Measurements from ENCODE around the gene NECTIN4. TPM values are rescaled to one million over a fixed set of nuclear protein-coding genes. Genes with fewer than 3 reads are reported as not detected.

Gene NECTIN4
- total RNA-seq, 1 donor from 2014 or later: not detected

- intact Hi-C loops (cut with micrococcal nuclease): loop anchor here (2.0 to 10.0 kb wide), 2 partner anchors 269 to 1189 kb away; partner anchors contain the start of gene TAGLN2
Observed at GRCh38 chr1:161113915-161114314, 24.6 kb upstream of the NECTIN4 start.

- intact Hi-C loops (cut with micrococcal nuclease): loop anchor here (10.0 kb wide), 1 partner anchor 1187 kb away; the partner anchor contains the start of gene TAGLN2
Observed at GRCh38 chr1:161111527-161111926, 22.2 kb upstream of the NECTIN4 start.

- intact Hi-C loops (cut with micrococcal nuclease): loop anchor here (10.0 kb wide), 1 partner anchor 1186 kb away; the partner anchor contains the start of gene TAGLN2
Observed at GRCh38 chr1:161111117-161111516, 21.8 kb upstream of the NECTIN4 start.

- intact Hi-C loops (cut with micrococcal nuclease): no loop called here
Observed at GRCh38 chr1:161106431-161106830, 17.1 kb upstream of the NECTIN4 start.

- intact Hi-C loops (cut with micrococcal nuclease): no loop called here
Observed at GRCh38 chr1:161100556-161100955, 11.2 kb upstream of the NECTIN4 start.

- intact Hi-C loops (cut with micrococcal nuclease): loop anchor here (5.0 kb wide), 1 partner anchor 262 kb away; no protein-coding TSS in a partner anchor
Observed at GRCh38 chr1:161099090-161099802, 9.9 kb upstream of the NECTIN4 start.

- intact Hi-C loops (cut with micrococcal nuclease): loop anchor here (1.0 to 5.0 kb wide), 2 partner anchors 20 to 261 kb away; partner anchors contain the start of genes NIT1 and PFDN2
Observed at GRCh38 chr1:161098210-161099068, 9.1 kb upstream of the NECTIN4 start, which contains the start of gene KLHDC9. TSS of gene KLHDC9 (plus strand) at chr1:161098361. CDS start at chr1:161098536, 175 bp downstream.

GRCh38 chr1:161096530-161096929 is 7.2 kb upstream of the NECTIN4 start:
- intact Hi-C loops (cut with micrococcal nuclease): loop anchor here (5.0 kb wide), 1 partner anchor 259 kb away; no protein-coding TSS in a partner anchor

GRCh38 chr1:161096015-161096414 is 6.7 kb upstream of the NECTIN4 start:
- intact Hi-C loops (cut with micrococcal nuclease): loop anchor here (5.0 kb wide), 1 partner anchor 259 kb away; no protein-coding TSS in a partner anchor

GRCh38 chr1:161095230-161095629 is 5.9 kb upstream of the NECTIN4 start:
- intact Hi-C loops (cut with micrococcal nuclease): loop anchor here (5.0 kb wide), 1 partner anchor 258 kb away; no protein-coding TSS in a partner anchor

GRCh38 chr1:161094481-161094880 is 5.1 kb upstream of the NECTIN4 start:
- intact Hi-C loops (cut with micrococcal nuclease): no loop called here

- intact Hi-C loops (cut with micrococcal nuclease): loop anchor here (1.0 kb wide), 1 partner anchor 24 kb away; no protein-coding TSS in a partner anchor
Observed at GRCh38 chr1:161092621-161093028, 3.3 kb upstream of the NECTIN4 start.

GRCh38 chr1:161091796-161092507 is 2.6 kb upstream of the NECTIN4 start:
- intact Hi-C loops (cut with micrococcal nuclease): loop anchor here (1.0 kb wide), 1 partner anchor 24 kb away; no protein-coding TSS in a partner anchor

GRCh38 chr1:161091093-161091492 is 1.7 kb upstream of the NECTIN4 start:
- intact Hi-C loops (cut with micrococcal nuclease): no loop called here

GRCh38 chr1:161090617-161091016 is 1.3 kb upstream of the NECTIN4 start:
- intact Hi-C loops (cut with micrococcal nuclease): no loop called here

- intact Hi-C loops (cut with micrococcal nuclease): no loop called here
Observed at GRCh38 chr1:161089938-161090337, 580 bp upstream of the NECTIN4 start.

GRCh38 chr1:161088587-161089110 is 709 bp downstream of the NECTIN4 start:
- intact Hi-C loops (cut with micrococcal nuclease): no loop called here

- intact Hi-C loops (cut with micrococcal nuclease): no loop called here
Observed at GRCh38 chr1:161086457-161086856, 2.9 kb downstream of the NECTIN4 start.

- intact Hi-C loops (cut with micrococcal nuclease): no loop called here
Observed at GRCh38 chr1:161085165-161085564, 4.2 kb downstream of the NECTIN4 start.

- intact Hi-C loops (cut with micrococcal nuclease): no loop called here
Observed at GRCh38 chr1:161084597-161084988, 4.8 kb downstream of the NECTIN4 start.

All from T-helper 1 cell treated with Interleukin-12 subunit alpha and Interleukin-12 subunit beta and Interleukin-4 antibody, amounts not matched to agents 30 ng/mL and 1 ng/mL, for 36 hours (primary cell).